Activated CD8-positive, alpha-beta T cell treated with anti-CD3 and anti-CD28 coated beads for 36 hours (primary cell): ENCODE data around the gene FMN1. TPM values are rescaled to one million over a fixed set of nuclear protein-coding genes. Genes with fewer than 3 reads are reported as not detected.

Experiments
- ATAC-seq: fragments of 200-7000 bp; cut with Tn5 transposase; one replicate; pipeline ENCODE4 v1.10.0; 2021; ENCODE audit warnings: mild to moderate bottlenecking, moderate library complexity
- CTCF ChIA-PET: fragments of 350-600 bp; sonication (Branson Sonifier 250); formaldehyde crosslinking; loops from one replicate; lab custom pipeline; 2021; ENCODE audit warnings: antibody characterized with exemption; lab: Charles Lee
- POLR2A ChIA-PET: fragments of 350-600 bp; sonication (Branson Sonifier 250); formaldehyde crosslinking; loops from one replicate; lab custom pipeline; 2021; ENCODE audit warnings: antibody characterized with exemption; lab: Charles Lee
- DNase-seq: peaks from one replicate; pipeline ENCODE4 v3.0.0-alpha.2; 2020
- H3K27ac Mint-ChIP-seq: one replicate; pipeline ENCODE4 v1.8.0; 2021; ENCODE audit warnings: mild to moderate bottlenecking, mixed read lengths
- H3K27me3 Mint-ChIP-seq: one replicate; pipeline ENCODE4 v1.8.0; 2021; ENCODE audit warnings: mixed read lengths
- H3K36me3 Mint-ChIP-seq: one replicate; pipeline ENCODE4 v1.8.0; 2021; ENCODE audit warnings: low read depth, mixed read lengths
- H3K4me1 Mint-ChIP-seq: one replicate; pipeline ENCODE4 v1.8.0; 2021; ENCODE audit warnings: low read depth, mixed read lengths
- H3K4me3 Mint-ChIP-seq: one replicate; pipeline ENCODE4 v1.8.0; 2021; ENCODE audit warnings: mild to moderate bottlenecking, moderate library complexity, mixed read lengths
- H3K9me3 Mint-ChIP-seq: one replicate; pipeline ENCODE4 v1.8.0; 2021; ENCODE audit warnings: mixed read lengths
- intact Hi-C: fragments of 100-400 bp; cut with micrococcal nuclease; formaldehyde crosslinking; loops from one replicate; pipeline ENCODE4 v1.10.0; 2022
- total RNA-seq, 2 experiments: library from RNA; stranded (reverse); gene quantifications; one replicate each; pipeline ENCODE4 v1.2.3, GENCODE V29; 2021
- TF ChIP-seq, protein P1 (sequence below): fragments of 200-600 bp; IDR thresholded peaks from one replicate; pipeline ENCODE4 v1.8.0; 2022; ENCODE audit warnings: antibody characterized with exemption, mild to moderate bottlenecking

Gene FMN1
- total RNA-seq, 2 experiments from 2014 or later = 0.07 TPM; not detected in 1

DNA sequence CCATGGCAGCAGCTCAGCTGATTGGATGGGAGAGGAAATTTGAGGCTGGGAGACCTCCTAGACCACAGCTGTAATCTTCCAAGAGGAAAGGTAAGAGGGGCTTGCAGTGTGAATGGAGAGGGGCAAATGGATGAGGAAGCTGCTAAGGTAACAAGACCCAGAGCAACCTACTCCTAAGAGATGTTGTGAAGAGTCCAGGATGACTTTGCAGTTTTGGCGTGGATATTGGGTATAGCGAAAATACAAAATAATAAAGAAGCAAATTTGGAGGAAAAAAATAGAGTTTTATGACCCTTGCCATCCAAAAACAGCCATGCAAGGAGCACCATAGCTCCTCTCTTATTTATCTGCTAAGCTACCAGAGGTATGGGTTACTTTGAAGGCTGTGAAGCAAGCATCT, 290.1 kb downstream of the FMN1 start:
- ATAC-seq (no peak), DNase-seq (no peak)
- H3K36me3 Mint-ChIP-seq = no peaks in the 10 kb centered on the region
- TF ChIP-seq, protein P1, sequence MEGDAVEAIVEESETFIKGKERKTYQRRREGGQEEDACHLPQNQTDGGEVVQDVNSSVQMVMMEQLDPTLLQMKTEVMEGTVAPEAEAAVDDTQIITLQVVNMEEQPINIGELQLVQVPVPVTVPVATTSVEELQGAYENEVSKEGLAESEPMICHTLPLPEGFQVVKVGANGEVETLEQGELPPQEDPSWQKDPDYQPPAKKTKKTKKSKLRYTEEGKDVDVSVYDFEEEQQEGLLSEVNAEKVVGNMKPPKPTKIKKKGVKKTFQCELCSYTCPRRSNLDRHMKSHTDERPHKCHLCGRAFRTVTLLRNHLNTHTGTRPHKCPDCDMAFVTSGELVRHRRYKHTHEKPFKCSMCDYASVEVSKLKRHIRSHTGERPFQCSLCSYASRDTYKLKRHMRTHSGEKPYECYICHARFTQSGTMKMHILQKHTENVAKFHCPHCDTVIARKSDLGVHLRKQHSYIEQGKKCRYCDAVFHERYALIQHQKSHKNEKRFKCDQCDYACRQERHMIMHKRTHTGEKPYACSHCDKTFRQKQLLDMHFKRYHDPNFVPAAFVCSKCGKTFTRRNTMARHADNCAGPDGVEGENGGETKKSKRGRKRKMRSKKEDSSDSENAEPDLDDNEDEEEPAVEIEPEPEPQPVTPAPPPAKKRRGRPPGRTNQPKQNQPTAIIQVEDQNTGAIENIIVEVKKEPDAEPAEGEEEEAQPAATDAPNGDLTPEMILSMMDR = no peak
- H3K27me3 Mint-ChIP-seq = peaks cover 1% of the 10 kb centered on the region
- CTCF ChIA-PET = no interaction called here
- no peak overlapping the region for H3K4me3 Mint-ChIP-seq
- no peaks in the 10 kb centered on the region for H3K4me1 Mint-ChIP-seq
- intact Hi-C loops = no loop called here
- POLR2A ChIA-PET = no interaction called here
- no peaks in the 10 kb centered on the region for H3K9me3 Mint-ChIP-seq
- no peak overlapping the region for H3K27ac Mint-ChIP-seq

DNA sequence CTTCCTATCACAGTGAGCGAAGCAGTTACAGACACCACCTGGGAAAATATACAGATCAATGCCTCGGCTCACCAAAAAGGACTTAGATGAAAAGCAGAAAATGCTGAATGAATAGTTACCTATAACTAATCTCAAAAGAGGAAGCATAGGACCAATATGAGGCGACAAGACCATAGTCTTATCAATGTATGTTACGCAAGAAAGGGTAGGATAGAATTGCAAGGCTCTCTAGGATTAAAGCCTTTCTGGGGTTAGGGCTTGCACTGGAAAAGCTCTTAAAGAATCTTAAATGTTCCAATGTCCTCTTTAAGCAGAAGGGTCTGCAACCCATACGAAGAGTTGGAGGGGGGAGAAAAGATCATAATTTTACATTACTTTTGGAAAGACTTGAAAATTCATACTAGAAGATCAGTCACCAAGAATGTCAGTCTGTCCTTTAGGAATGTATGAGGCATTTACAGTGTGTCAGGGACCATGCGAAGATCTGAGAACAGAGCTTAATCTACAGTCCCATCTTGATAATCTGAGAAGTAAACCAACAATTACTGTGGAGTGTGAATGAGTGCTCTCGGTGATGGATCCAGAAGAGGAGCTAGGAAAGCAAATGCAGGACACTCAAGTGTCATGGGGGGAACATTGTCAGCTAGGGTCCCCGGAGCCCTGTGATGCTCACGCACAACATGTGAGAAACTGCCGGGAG, 290.8 kb downstream of the FMN1 start:
- H3K4me1 Mint-ChIP-seq = no peaks in the 10 kb centered on the region
- TF ChIP-seq, protein P1 = no peak
- no peaks in the 10 kb centered on the region for H3K9me3 Mint-ChIP-seq
- H3K27me3 Mint-ChIP-seq = peaks cover 1% of the 10 kb centered on the region
- DNase-seq (no peak), ATAC-seq (no peak)
- no peaks in the 10 kb centered on the region for H3K36me3 Mint-ChIP-seq
- no peak overlapping the region for H3K4me3 Mint-ChIP-seq
- H3K27ac Mint-ChIP-seq = no peak overlapping the region
- POLR2A ChIA-PET = no interaction called here
- CTCF ChIA-PET = no interaction called here
- intact Hi-C loops = no loop called here

DNA sequence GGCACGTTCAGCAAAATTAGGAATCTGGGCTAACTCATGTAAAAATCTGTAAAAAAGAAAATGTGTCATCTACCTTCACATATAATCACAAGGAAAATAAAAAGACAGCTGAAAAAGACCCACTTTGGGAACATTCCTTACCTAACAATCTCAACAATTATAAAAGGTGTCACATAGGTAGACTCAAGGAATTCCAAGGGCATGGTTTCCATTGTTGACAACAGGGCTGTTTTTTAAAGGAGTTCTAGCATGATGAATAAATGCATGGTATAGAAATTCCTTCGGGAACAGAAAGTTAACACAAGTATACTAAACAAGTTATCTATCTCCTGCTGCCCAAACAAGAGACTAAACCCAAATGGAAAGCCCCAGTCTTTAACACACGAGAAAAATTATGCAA, 292.5 kb downstream of the FMN1 start:
- ATAC-seq = no peak
- Mint-ChIP-seq H3K4me1 (no peaks in the 10 kb centered on the region), H3K4me3 (no peak overlapping the region), H3K36me3 (no peaks in the 10 kb centered on the region), H3K27me3 (peaks cover 3% of the 10 kb centered on the region), H3K9me3 (no peaks in the 10 kb centered on the region), H3K27ac (no peak overlapping the region)
- no peak for DNase-seq
- POLR2A ChIA-PET = no interaction called here
- TF ChIP-seq, protein P1 = no peak
- CTCF ChIA-PET = no interaction called here
- intact Hi-C loops = no loop called here

DNA sequence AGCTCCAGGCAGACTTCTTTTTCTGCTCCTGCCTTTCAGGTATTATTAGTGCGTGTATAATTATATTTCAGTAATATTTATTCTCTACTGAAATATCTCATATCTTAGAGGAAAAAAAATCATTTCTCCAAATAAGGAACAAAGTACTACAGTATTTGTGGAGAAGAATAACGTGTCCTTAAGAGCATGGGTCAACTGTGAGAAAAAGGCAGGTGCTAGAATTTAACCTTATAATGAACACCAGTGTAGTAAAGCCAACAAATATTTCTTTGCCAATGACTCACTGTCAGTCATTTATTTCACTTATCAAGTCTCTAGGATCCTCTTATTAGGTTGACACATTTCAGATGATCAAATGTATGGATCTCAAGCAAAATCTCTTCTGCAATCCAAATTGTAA, 293.3 kb downstream of the FMN1 start:
- TF ChIP-seq, protein P1 = no peak
- H3K36me3 Mint-ChIP-seq = no peaks in the 10 kb centered on the region
- H3K4me3 Mint-ChIP-seq = no peak overlapping the region
- ChIA-PET CTCF (no interaction called here), POLR2A (no interaction called here)
- intact Hi-C loops = no loop called here
- no peaks in the 10 kb centered on the region for H3K9me3 Mint-ChIP-seq
- no peak for ATAC-seq
- no peak overlapping the region for H3K27ac Mint-ChIP-seq
- H3K4me1 Mint-ChIP-seq = no peaks in the 10 kb centered on the region
- DNase-seq = no peak
- H3K27me3 Mint-ChIP-seq = peaks cover 3% of the 10 kb centered on the region

DNA sequence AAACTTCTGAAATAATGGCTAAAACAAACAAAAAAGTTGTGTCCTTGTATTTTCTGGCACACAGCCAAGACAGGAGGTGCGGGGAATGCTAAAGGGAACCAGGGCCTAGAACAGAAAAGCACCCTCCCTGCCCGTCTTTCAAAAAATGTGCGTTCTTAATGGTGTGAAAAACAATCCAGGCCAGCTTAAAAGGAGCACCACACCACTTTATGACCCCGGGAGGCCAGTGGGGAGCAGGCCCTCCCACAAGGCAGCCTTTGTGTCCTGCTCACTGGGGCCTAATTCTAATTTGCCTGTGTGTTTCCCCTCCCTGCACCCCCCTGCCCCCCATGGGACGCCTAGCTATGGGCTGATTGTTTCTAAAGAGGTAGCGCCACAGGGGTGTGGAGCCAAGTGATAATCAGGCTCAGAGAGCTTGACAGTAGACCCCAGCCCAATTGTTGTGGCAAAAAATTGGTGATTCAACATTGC, 295.4 kb downstream of the FMN1 start:
- ATAC-seq = no peak
- TF ChIP-seq, protein P1 = no peak
- Mint-ChIP-seq H3K4me1 (no peaks in the 10 kb centered on the region), H3K27ac (no peak overlapping the region), H3K4me3 (no peak overlapping the region), H3K27me3 (peaks cover 4% of the 10 kb centered on the region), H3K9me3 (no peaks in the 10 kb centered on the region), H3K36me3 (no peaks in the 10 kb centered on the region)
- DNase-seq = no peak
- POLR2A ChIA-PET = no interaction called here
- CTCF ChIA-PET = no interaction called here
- intact Hi-C loops = no loop called here
